ENCODE results near the gene ERBB4.

Gene ERBB4

DNA sequence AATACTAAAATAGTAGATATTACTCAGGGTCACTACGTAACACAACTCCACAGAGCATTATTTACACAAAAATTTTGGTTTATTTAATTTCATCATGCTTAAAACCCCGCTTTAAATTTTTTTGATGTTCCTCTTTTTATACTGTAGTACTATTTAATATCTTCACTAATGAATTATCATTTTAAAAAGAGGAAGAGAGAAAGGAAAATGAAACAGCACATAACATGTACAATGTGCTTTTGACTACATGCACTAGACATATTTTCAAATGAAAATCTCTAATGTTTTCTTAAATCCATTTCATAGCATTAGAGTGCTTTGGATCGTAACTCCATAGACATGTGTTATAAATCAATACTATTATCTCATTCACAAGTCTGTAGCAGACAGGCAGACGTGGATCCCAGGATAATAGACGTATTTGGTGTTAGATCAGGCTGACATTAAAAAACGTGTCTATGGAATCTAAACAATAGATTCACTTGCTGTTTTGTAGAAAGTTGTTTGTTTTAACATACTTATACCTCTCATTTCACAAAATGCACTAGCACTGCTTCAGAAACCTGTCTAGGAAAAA, 1085.2 kb downstream of the ERBB4 start:
- Mint-ChIP-seq H3K27ac (no peak overlapping the region), H3K4me1 (ENCODE audit: low read depth) (no peaks in the 10 kb centered on the region), H3K27me3 (no peaks in the 10 kb centered on the region), H3K36me3 (ENCODE audit: low read depth) (no peaks in the 10 kb centered on the region), H3K4me3 (no peak overlapping the region), H3K9me3 (no peaks in the 10 kb centered on the region)
- DNase-seq, result no peak

- Mint-ChIP-seq H3K9me3 (no peaks in the 10 kb centered on the region), H3K4me3 (no peak overlapping the region), H3K27me3 (no peaks in the 10 kb centered on the region), H3K4me1 (ENCODE audit: low read depth) (no peaks in the 10 kb centered on the region), H3K36me3 (ENCODE audit: low read depth) (no peaks in the 10 kb centered on the region), H3K27ac (no peak overlapping the region)
- no peak for DNase-seq
These were observed 1087.0 kb downstream of the ERBB4 start for GRCh38 chr2:211451642-211452041.

GRCh38 chr2:211449819-211450218, 1088.8 kb downstream of the ERBB4 start:
- DNase-seq, result no peak
- Mint-ChIP-seq H3K36me3 (ENCODE audit: low read depth) (no peaks in the 10 kb centered on the region), H3K27ac (no peak overlapping the region), H3K4me1 (ENCODE audit: low read depth) (no peaks in the 10 kb centered on the region), H3K27me3 (no peaks in the 10 kb centered on the region), H3K9me3 (no peaks in the 10 kb centered on the region), H3K4me3 (no peak overlapping the region)

DNA sequence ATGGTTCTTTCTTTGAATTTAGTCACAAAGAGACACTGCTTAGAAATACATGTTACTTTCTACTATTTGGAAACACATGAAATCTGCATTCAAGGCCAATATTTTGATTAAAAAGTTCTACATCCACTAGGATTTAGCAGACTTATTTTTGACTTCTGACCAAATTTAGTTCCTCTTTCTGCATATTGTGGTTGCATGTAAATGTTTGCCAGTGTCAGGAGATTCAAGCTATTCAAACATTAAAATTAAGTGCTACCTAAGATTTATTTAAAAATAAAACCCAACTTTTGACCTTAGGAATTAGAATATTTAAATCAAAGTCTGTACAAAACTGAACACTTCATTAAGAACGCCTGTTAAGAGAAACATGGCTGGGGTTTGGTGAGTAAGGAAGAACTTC, 1091.1 kb downstream of the ERBB4 start:
- no peak for DNase-seq
- no peaks in the 10 kb centered on the region for H3K36me3 Mint-ChIP-seq (ENCODE audit: low read depth)

GRCh38 chr2:211440107-211440506, 1098.5 kb downstream of the ERBB4 start:
- Mint-ChIP-seq H3K4me3 (no peak overlapping the region), H3K27me3 (no peaks in the 10 kb centered on the region), H3K9me3 (no peaks in the 10 kb centered on the region), H3K36me3 (ENCODE audit: low read depth) (no peaks in the 10 kb centered on the region), H3K27ac (no peak overlapping the region), H3K4me1 (ENCODE audit: low read depth) (no peaks in the 10 kb centered on the region)
- DNase-seq, result no peak

More for the DNA sequence above, 1091.1 kb downstream of the ERBB4 start:
- no peak overlapping the region for H3K27ac Mint-ChIP-seq
- no peak overlapping the region for H3K4me3 Mint-ChIP-seq
- no peaks in the 10 kb centered on the region for H3K4me1 Mint-ChIP-seq (ENCODE audit: low read depth)
- H3K9me3 Mint-ChIP-seq, result no peaks in the 10 kb centered on the region
- H3K27me3 Mint-ChIP-seq, result no peaks in the 10 kb centered on the region

DNA sequence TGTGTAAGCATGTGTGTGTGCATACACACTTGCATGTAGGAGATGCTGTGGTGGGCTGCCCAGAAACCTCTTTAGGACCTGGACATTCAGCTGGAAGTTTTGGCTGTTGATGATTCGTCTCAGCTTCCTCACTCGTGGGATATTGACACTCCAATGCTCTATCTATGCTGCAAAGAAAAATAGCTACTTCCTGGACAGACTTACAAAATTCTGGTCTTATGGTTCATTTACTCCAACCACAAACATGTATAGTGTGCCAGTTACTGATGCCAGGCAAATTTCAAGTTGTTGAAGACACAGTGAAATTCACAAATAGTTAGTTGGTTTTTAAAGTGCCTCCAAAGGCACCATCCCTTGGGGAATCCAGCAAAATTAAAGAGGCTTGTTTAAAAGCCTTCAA, 1099.6 kb downstream of the ERBB4 start:
- H3K36me3 Mint-ChIP-seq (ENCODE audit: low read depth), result no peaks in the 10 kb centered on the region
- H3K4me1 Mint-ChIP-seq (ENCODE audit: low read depth), result no peaks in the 10 kb centered on the region
- no peaks in the 10 kb centered on the region for H3K27me3 Mint-ChIP-seq
- no peak for DNase-seq
- no peak overlapping the region for H3K4me3 Mint-ChIP-seq
- H3K27ac Mint-ChIP-seq, result no peak overlapping the region
- H3K9me3 Mint-ChIP-seq, result no peaks in the 10 kb centered on the region

DNA sequence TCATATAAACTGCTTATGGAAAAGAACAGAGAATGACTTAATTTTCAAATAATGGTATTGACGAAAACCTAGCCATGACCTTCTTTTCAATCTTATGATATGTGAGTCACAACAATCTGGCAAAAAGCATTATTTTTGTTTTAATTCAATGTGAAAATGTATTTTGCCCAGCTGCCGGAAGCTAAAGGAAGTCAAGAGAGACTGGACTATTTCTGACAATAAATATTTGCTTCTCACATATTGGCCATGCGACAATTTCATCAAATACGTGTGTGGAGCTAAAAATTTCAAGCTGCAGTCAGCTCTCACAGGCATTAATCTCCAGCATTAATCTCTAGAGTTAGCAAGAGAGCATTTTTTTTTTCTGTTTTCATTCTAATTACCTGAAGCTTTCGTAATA, 1101.2 kb downstream of the ERBB4 start:
- no peaks in the 10 kb centered on the region for H3K36me3 Mint-ChIP-seq (ENCODE audit: low read depth)
- no peak for DNase-seq
- H3K27me3 Mint-ChIP-seq, result no peaks in the 10 kb centered on the region
- no peaks in the 10 kb centered on the region for H3K4me1 Mint-ChIP-seq (ENCODE audit: low read depth)
- no peak overlapping the region for H3K4me3 Mint-ChIP-seq
- no peak overlapping the region for H3K27ac Mint-ChIP-seq
- no peaks in the 10 kb centered on the region for H3K9me3 Mint-ChIP-seq

DNA sequence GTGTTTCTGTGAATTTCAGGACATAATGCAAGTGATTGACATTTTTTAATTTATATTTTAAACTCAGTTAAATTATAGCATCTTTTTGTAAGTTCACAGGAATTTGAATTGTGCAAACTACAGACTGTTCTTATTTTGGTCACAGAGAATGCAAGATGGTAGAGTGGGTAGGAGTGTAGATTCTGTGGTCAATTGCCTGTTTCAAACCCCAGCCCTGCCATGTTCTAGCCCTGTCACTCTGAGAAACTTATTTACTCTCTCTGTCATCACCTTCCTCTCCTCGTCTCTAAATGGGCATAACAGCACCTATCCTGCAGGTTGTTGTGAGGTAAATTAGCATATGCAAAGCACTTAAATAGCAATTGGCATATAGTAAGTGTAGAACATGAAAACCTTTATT, 1102.4 kb downstream of the ERBB4 start:
- no peaks in the 10 kb centered on the region for H3K4me1 Mint-ChIP-seq (ENCODE audit: low read depth)
- no peak overlapping the region for H3K27ac Mint-ChIP-seq
- no peak overlapping the region for H3K4me3 Mint-ChIP-seq
- no peaks in the 10 kb centered on the region for H3K36me3 Mint-ChIP-seq (ENCODE audit: low read depth)
- DNase-seq, result no peak
- no peaks in the 10 kb centered on the region for H3K27me3 Mint-ChIP-seq
- no peaks in the 10 kb centered on the region for H3K9me3 Mint-ChIP-seq

- DNase-seq, result no peak
- no peaks in the 10 kb centered on the region for H3K9me3 Mint-ChIP-seq
- no peaks in the 10 kb centered on the region for H3K36me3 Mint-ChIP-seq (ENCODE audit: low read depth)
- no peak overlapping the region for H3K27ac Mint-ChIP-seq
- no peaks in the 10 kb centered on the region for H3K27me3 Mint-ChIP-seq
- no peaks in the 10 kb centered on the region for H3K4me1 Mint-ChIP-seq (ENCODE audit: low read depth)
- no peak overlapping the region for H3K4me3 Mint-ChIP-seq
These were observed 1103.3 kb downstream of the ERBB4 start for GRCh38 chr2:211435331-211435730.

DNA sequence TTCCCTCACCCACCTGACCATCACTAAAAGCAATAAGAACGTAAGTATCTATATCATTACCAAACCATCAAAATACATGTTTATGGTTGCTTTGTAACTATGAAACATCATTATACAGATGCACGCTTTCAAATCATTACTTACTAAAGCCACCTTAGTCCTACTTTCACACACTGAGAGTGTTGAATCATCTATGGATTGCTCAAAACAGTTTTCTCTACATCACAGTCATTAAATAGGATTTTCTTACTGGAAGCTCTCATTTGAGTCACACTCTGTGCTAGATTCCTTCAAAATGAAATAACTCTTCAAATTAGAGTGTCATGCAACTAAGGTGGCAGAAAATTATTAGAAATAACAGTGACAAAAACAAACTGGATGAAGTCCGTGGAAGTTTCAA, 1103.8 kb downstream of the ERBB4 start:
- Mint-ChIP-seq H3K36me3 (ENCODE audit: low read depth) (no peaks in the 10 kb centered on the region), H3K4me1 (ENCODE audit: low read depth) (no peaks in the 10 kb centered on the region), H3K27me3 (no peaks in the 10 kb centered on the region), H3K27ac (no peak overlapping the region), H3K4me3 (no peak overlapping the region), H3K9me3 (no peaks in the 10 kb centered on the region)
- DNase-seq, result no peak

DNA sequence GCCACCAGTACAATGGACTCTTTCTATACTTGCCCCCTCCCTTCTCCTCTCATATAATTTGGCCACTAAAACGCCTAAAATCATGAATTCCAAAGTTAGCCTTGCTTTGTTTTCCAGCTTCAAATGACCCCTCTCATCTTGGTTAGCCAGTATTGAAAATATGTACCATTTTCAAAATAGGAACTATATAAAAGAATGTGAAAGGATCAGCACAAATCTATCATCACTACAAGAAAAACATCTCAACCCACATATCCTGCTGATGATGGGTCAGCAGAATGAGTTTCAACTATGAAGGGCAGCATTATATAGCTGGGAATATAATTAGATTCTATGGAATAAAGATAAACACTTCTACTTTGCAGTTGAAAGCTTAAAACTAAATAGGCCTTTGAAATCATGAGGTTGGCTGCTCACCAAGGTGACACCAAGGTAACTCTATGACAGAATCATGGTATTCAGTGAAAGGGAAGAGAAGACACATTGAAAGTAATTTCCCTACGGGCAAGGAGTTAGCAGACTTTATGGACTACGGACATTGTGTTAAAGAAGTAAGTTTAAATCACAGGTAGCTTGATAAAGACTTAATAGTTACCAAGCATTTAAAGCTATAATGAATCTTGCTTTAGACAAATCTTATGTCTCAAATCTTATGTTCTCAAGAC, 1109.2 kb downstream of the ERBB4 start:
- Mint-ChIP-seq H3K27ac (no peak overlapping the region), H3K4me3 (no peak overlapping the region), H3K27me3 (no peaks in the 10 kb centered on the region), H3K4me1 (ENCODE audit: low read depth) (no peaks in the 10 kb centered on the region), H3K36me3 (ENCODE audit: low read depth) (no peaks in the 10 kb centered on the region), H3K9me3 (no peaks in the 10 kb centered on the region)
- no peak for DNase-seq

- Mint-ChIP-seq H3K4me3 (no peak overlapping the region), H3K4me1 (ENCODE audit: low read depth) (no peaks in the 10 kb centered on the region), H3K27me3 (no peaks in the 10 kb centered on the region), H3K9me3 (no peaks in the 10 kb centered on the region), H3K27ac (no peak overlapping the region), H3K36me3 (ENCODE audit: low read depth) (no peaks in the 10 kb centered on the region)
- DNase-seq, result no peak
These were observed 1112.4 kb downstream of the ERBB4 start for GRCh38 chr2:211426240-211426639.

DNA sequence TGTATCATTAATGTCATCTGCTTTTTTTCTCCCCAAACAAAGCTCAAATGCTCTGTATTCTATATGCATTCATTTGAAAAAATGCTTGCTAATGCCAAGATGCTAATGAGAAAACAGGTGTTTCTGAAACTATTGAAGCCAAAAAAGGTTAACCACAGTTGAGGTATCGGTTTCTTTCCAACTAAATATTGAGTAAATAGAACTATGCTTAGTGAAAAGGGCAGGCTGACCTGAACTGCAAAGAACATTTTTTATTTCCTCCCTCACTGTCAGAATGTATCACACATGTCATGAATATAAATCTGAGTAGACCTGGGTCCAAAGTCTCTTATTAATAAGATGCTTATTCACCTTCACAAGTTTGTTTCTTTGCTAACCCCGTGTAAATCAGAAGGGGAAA, 1115.6 kb downstream of the ERBB4 start:
- H3K36me3 Mint-ChIP-seq (ENCODE audit: low read depth), result no peaks in the 10 kb centered on the region
- no peak overlapping the region for H3K27ac Mint-ChIP-seq
- no peak for DNase-seq
- H3K27me3 Mint-ChIP-seq, result no peaks in the 10 kb centered on the region
- no peak overlapping the region for H3K4me3 Mint-ChIP-seq
- no peaks in the 10 kb centered on the region for H3K9me3 Mint-ChIP-seq
- no peaks in the 10 kb centered on the region for H3K4me1 Mint-ChIP-seq (ENCODE audit: low read depth)

- Mint-ChIP-seq H3K27ac (no peak overlapping the region), H3K4me1 (ENCODE audit: low read depth) (no peaks in the 10 kb centered on the region), H3K9me3 (peaks cover 12% of the 10 kb centered on the region), H3K4me3 (no peak overlapping the region), H3K36me3 (ENCODE audit: low read depth) (no peaks in the 10 kb centered on the region), H3K27me3 (no peaks in the 10 kb centered on the region)
- no peak for DNase-seq
These were observed 1121.1 kb downstream of the ERBB4 start for GRCh38 chr2:211417544-211417943.

GRCh38 chr2:211416373-211416772, 1122.2 kb downstream of the ERBB4 start:
- Mint-ChIP-seq H3K27me3 (no peaks in the 10 kb centered on the region), H3K36me3 (ENCODE audit: low read depth) (no peaks in the 10 kb centered on the region), H3K27ac (no peak overlapping the region), H3K4me3 (no peak overlapping the region), H3K4me1 (ENCODE audit: low read depth) (no peaks in the 10 kb centered on the region), H3K9me3 (peaks cover 12% of the 10 kb centered on the region)
- no peak for DNase-seq

- H3K27me3 Mint-ChIP-seq, result no peaks in the 10 kb centered on the region
- DNase-seq, result no peak
- peaks cover 12% of the 10 kb centered on the region for H3K9me3 Mint-ChIP-seq
- H3K4me1 Mint-ChIP-seq (ENCODE audit: low read depth), result no peaks in the 10 kb centered on the region
- no peak overlapping the region for H3K27ac Mint-ChIP-seq
- H3K4me3 Mint-ChIP-seq, result no peak overlapping the region
- no peaks in the 10 kb centered on the region for H3K36me3 Mint-ChIP-seq (ENCODE audit: low read depth)
These were observed 1124.9 kb downstream of the ERBB4 start for GRCh38 chr2:211413746-211414145.

All from activated T-cell treated with anti-CD3 and anti-CD28 coated beads, Interleukin-2, amount 50 U/mL, for 24 hours (primary cell).